Measurements from ENCODE around the gene CASP3. TPM values are rescaled to one million over a fixed set of nuclear protein-coding genes. Genes with fewer than 3 reads are reported as not detected.

Gene CASP3
- total and polyA plus RNA-seq, 2 experiments from 2014 or later = 28.7 to 50.1 TPM

DNA sequence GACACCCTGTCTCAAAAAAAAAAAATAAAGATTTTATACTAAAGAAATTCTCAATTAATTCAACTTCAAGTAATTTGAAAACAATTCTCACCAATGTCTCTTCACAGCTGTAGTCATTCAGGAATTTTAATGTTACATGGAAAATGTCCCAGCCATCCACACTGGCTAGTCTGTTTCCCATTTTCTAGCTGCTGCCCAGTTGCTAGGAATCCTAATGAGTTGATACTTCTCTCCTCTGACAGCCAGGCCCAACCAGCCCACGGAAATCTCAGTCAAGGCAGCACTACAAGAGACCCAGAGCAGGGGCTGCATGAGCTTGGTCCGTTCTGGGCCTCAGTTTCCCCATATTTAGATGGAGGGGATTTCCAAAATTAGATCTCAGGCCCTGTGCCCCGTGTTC, 59.1 kb downstream of the CASP3 start:
- Histone ChIP-seq H3K27ac (no peak overlapping the region), H3K9me3 (ENCODE audit: low read depth) (no peaks in the 10 kb centered on the region), H3K36me3 (no peaks in the 10 kb centered on the region), H3K27me3 (no peaks in the 10 kb centered on the region), H3K4me1 (ENCODE audit: low read depth) (no peaks in the 10 kb centered on the region), H3K4me3 (no peak overlapping the region)
- no peak for DNase-seq (ENCODE audit: low read depth in 1 of 2, low spot score in 1 of 2)
- TF ChIP-seq, protein P1, sequence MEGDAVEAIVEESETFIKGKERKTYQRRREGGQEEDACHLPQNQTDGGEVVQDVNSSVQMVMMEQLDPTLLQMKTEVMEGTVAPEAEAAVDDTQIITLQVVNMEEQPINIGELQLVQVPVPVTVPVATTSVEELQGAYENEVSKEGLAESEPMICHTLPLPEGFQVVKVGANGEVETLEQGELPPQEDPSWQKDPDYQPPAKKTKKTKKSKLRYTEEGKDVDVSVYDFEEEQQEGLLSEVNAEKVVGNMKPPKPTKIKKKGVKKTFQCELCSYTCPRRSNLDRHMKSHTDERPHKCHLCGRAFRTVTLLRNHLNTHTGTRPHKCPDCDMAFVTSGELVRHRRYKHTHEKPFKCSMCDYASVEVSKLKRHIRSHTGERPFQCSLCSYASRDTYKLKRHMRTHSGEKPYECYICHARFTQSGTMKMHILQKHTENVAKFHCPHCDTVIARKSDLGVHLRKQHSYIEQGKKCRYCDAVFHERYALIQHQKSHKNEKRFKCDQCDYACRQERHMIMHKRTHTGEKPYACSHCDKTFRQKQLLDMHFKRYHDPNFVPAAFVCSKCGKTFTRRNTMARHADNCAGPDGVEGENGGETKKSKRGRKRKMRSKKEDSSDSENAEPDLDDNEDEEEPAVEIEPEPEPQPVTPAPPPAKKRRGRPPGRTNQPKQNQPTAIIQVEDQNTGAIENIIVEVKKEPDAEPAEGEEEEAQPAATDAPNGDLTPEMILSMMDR (IDR thresholded peaks at IDR 0.05; ENCODE audit: low read depth, low read length) = no peak

DNA sequence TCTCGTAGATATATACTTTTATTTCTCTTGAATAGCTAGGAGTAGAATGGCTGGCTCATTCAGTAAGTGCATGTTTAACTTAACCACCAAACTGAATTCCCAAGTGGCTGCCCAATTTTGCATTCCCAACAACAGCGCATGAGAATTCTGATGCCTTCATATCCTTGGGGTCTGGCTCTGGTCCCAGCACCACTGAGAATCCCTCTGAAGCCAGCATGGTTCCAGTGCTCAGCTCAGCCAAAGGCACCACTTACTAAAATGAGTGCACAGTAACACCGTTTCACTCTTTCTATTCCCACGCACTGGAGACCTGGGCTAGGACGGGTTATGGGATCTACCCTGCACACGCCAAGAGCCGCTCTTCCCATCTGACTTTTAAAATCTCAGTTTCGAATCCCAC, 60.4 kb downstream of the CASP3 start:
- Histone ChIP-seq H3K4me1 (ENCODE audit: low read depth) (no peaks in the 10 kb centered on the region), H3K36me3 (no peaks in the 10 kb centered on the region), H3K9me3 (ENCODE audit: low read depth) (no peaks in the 10 kb centered on the region), H3K4me3 (no peak overlapping the region), H3K27ac (no peak overlapping the region), H3K27me3 (no peaks in the 10 kb centered on the region)
- TF ChIP-seq, protein P1 (IDR thresholded peaks at IDR 0.05; ENCODE audit: low read depth, low read length) = no peak
- DNase-seq (ENCODE audit: low read depth in 1 of 2, low spot score in 1 of 2) = peak in 1 of 2 donors; percentile 62

DNA sequence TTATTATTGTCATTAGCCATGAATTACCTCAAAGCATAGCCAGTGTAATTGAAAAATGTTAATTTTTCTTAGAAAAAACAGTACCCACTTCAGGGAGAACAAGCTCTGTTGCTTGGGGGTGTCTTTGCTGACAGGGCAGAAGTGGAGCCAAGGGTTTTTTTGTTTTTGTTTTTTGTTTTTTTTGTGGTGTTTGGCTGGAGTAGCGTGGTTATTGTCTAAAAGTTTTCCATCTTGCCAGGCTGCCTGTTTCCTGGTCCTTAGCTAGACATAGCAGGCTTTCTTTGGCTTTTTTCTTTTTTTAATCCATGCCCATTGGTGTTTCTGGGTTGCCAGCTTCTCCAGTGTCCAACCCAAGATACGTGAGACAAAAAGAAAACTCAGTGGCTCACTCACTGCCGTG, 61.5 kb downstream of the CASP3 start:
- Histone ChIP-seq H3K9me3 (ENCODE audit: low read depth) (no peaks in the 10 kb centered on the region), H3K4me1 (ENCODE audit: low read depth) (no peaks in the 10 kb centered on the region), H3K27me3 (no peaks in the 10 kb centered on the region), H3K27ac (no peak overlapping the region), H3K36me3 (no peaks in the 10 kb centered on the region), H3K4me3 (no peak overlapping the region)
- TF ChIP-seq, protein P1 (IDR thresholded peaks at IDR 0.05; ENCODE audit: low read depth, low read length) = no peak
- no peak for DNase-seq (ENCODE audit: low read depth in 1 of 2, low spot score in 1 of 2)

DNA sequence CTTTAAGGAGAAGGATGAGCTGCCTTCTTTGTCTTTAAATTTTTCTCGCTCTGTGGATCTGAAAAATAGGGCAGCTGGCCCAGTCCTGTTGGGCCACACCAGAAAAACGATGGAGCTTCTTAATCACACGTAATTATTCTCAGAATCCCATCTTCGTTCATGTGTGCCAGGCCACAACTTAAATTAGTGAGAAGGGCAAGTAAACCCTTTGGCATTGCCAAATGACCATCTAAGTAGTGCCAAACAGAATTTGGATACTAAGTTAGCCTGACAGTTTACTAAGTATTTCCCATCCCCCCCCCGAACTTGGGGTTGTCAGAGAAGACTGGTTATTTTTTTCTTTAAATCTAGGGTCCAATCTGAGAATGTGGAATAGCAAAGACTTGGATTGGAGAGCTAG, 62.0 kb downstream of the CASP3 start:
- Histone ChIP-seq H3K27me3 (no peaks in the 10 kb centered on the region), H3K4me3 (no peak overlapping the region), H3K36me3 (no peaks in the 10 kb centered on the region), H3K9me3 (ENCODE audit: low read depth) (no peaks in the 10 kb centered on the region), H3K27ac (no peak overlapping the region), H3K4me1 (ENCODE audit: low read depth) (no peaks in the 10 kb centered on the region)
- TF ChIP-seq, protein P1 (IDR thresholded peaks at IDR 0.05; ENCODE audit: low read depth, low read length) = no peak
- DNase-seq (ENCODE audit: low read depth in 1 of 2, low spot score in 1 of 2) = no peak

DNA sequence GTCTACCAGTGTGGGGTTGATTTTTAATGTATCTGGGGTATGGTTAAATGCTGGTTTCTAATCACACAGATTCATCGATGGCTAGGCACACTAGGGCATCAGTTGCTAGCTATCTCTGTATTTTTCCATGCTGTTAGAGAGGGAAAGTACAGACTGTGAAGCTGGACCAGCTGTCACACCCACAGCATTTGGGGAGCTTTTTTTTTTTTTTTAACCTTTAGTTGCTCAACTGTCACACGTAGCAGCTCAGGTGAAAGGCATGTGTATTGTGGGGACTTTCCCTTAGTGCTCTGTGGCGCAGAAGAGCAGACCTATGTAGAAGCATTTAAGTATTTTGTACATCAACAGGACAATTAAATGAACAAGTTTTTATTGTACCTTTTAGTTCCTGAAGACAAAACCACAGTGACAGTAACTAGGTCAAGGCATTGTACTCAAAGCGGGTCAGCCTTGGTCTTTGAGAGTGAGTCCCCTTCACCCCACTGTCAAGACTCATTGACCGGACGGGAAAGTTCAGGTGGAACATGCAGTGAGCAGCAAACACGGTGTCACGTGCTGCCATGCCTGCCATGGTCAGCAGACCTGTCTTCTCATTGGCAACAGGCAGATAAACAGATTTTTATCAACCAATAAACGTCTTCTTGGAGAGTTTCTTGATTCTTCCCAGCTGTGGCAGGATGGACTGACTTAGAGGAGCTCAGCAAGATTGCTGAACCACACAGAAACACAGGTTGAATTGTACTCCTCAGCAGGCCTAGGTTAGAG, 65.3 kb downstream of the CASP3 start:
- Histone ChIP-seq H3K27ac (no peak overlapping the region), H3K4me1 (ENCODE audit: low read depth) (no peaks in the 10 kb centered on the region), H3K4me3 (no peak overlapping the region), H3K27me3 (no peaks in the 10 kb centered on the region), H3K9me3 (ENCODE audit: low read depth) (no peaks in the 10 kb centered on the region), H3K36me3 (no peaks in the 10 kb centered on the region)
- TF ChIP-seq, protein P1 (IDR thresholded peaks at IDR 0.05; ENCODE audit: low read depth, low read length) = no peak
- no peak for DNase-seq (ENCODE audit: low read depth in 1 of 2, low spot score in 1 of 2)

Other genes starting within 250 kb of the CASP3 start
- gene IRF2, start 174.9 kb downstream of the CASP3 start, total RNA-seq = 11.8 and 12.0 TPM in 2 replicates
- 4.0 and 9.3 TPM in 2 replicates for gene IRF2, start 174.9 kb downstream of the CASP3 start, polyA plus RNA-seq
- 16.5 and 30.1 TPM in 2 replicates for gene PRIMPOL, start 291 bp upstream of the CASP3 start, total RNA-seq
- gene PRIMPOL, start 291 bp upstream of the CASP3 start, polyA plus RNA-seq = 18.5 and 24.7 TPM in 2 replicates
- gene CENPU, start 84.6 kb upstream of the CASP3 start, total RNA-seq = 8.7 TPM in 2 replicates
- 9.9 and 16.5 TPM in 2 replicates for gene CENPU, start 84.6 kb upstream of the CASP3 start, polyA plus RNA-seq
- gene ACSL1, start 176.5 kb upstream of the CASP3 start, total RNA-seq = 66.4 and 69.7 TPM in 2 replicates
- 74.8 and 76.6 TPM in 2 replicates for gene ACSL1, start 176.5 kb upstream of the CASP3 start, polyA plus RNA-seq